ENCODE measurements around the gene CADM2. TPM values are rescaled to one million over a fixed set of nuclear protein-coding genes. Genes with fewer than 3 reads are reported as not detected.

CADM2 gene
- total RNA-seq, 2 donors from 2014 or later = 0.27 to 11.7 TPM

GRCh38 chr3:85433319-85433718, 474.5 kb downstream of the CADM2 start:
- TF ChIP-seq POLR2AphosphoS5 (IDR thresholded peaks at IDR 0.05) (no peak), CTCF (IDR thresholded peaks at IDR 0.05) (no peak), POLR2A (IDR thresholded peaks at IDR 0.05) (no peak)
- intact Hi-C loops (cut with DNase I) = no loop called here
- no peak overlapping the region for H3K27ac ChIP-seq
- no peak overlapping the region for H3K4me3 ChIP-seq
- no peaks in the 10 kb centered on the region for H3K27me3 ChIP-seq (replicated peaks; ENCODE audit: insufficient read depth)
- H3K9me3 ChIP-seq = no peaks in the 10 kb centered on the region
- WGBS = 81% methylated on average over 2 of the region's 2 CpGs
- H3K4me1 ChIP-seq (replicated peaks) = no peaks in the 10 kb centered on the region
- no peak for DNase-seq (ENCODE audit: low spot score)
- no peaks in the 10 kb centered on the region for H3K36me3 ChIP-seq

GRCh38 chr3:85455561-85456200, 496.9 kb downstream of the CADM2 start:
- no peak for DNase-seq (ENCODE audit: low spot score)
- WGBS = 57% methylated on average over 4 of the region's 4 CpGs
- TF ChIP-seq POLR2A (IDR thresholded peaks at IDR 0.05) = no peak
- no peak for TF ChIP-seq POLR2AphosphoS5 (IDR thresholded peaks at IDR 0.05)
- TF ChIP-seq CTCF (IDR thresholded peaks at IDR 0.05) = no peak

GRCh38 chr3:85474241-85474640, 515.5 kb downstream of the CADM2 start:
- Histone ChIP-seq H3K36me3 (no peaks in the 10 kb centered on the region), H3K9me3 (no peaks in the 10 kb centered on the region), H3K27me3 (replicated peaks; ENCODE audit: insufficient read depth) (no peaks in the 10 kb centered on the region), H3K27ac (no peak overlapping the region), H3K4me3 (no peak overlapping the region), H3K4me1 (replicated peaks) (no peaks in the 10 kb centered on the region)
- 92% methylated on average over 4 of the region's 4 CpGs for WGBS
- no peak for DNase-seq (ENCODE audit: low spot score)
- intact Hi-C loops (cut with DNase I) = no loop called here
- TF ChIP-seq POLR2A (IDR thresholded peaks at IDR 0.05) = no peak
- TF ChIP-seq POLR2AphosphoS5 (IDR thresholded peaks at IDR 0.05) = no peak
- no peak for TF ChIP-seq CTCF (IDR thresholded peaks at IDR 0.05)

More at GRCh38 chr3:85455561-85456200, 496.9 kb downstream of the CADM2 start:
- Histone ChIP-seq H3K27me3 (replicated peaks; ENCODE audit: insufficient read depth) (no peaks in the 10 kb centered on the region), H3K36me3 (no peaks in the 10 kb centered on the region), H3K4me1 (replicated peaks) (no peaks in the 10 kb centered on the region), H3K9me3 (no peaks in the 10 kb centered on the region), H3K4me3 (no peak overlapping the region), H3K27ac (no peak overlapping the region)
- intact Hi-C loops (cut with DNase I) = no loop called here

GRCh38 chr3:85475346-85475745, 516.6 kb downstream of the CADM2 start:
- Histone ChIP-seq H3K27ac (no peak overlapping the region), H3K27me3 (replicated peaks; ENCODE audit: insufficient read depth) (no peaks in the 10 kb centered on the region), H3K4me1 (replicated peaks) (no peaks in the 10 kb centered on the region), H3K4me3 (no peak overlapping the region), H3K36me3 (no peaks in the 10 kb centered on the region), H3K9me3 (no peaks in the 10 kb centered on the region)
- TF ChIP-seq POLR2A (IDR thresholded peaks at IDR 0.05) (no peak), POLR2AphosphoS5 (IDR thresholded peaks at IDR 0.05) (no peak), CTCF (IDR thresholded peaks at IDR 0.05) (no peak)
- WGBS = 80% methylated on average over 2 of the region's 2 CpGs
- intact Hi-C loops (cut with DNase I) = no loop called here
- no peak for DNase-seq (ENCODE audit: low spot score)

- no peaks in the 10 kb centered on the region for H3K36me3 ChIP-seq
- no peak for DNase-seq (ENCODE audit: low spot score)
- 40% methylated on average over 3 of the region's 3 CpGs for WGBS
- no peak overlapping the region for H3K27ac ChIP-seq
- intact Hi-C loops (cut with DNase I) = no loop called here
- no peaks in the 10 kb centered on the region for H3K4me1 ChIP-seq (replicated peaks)
- no peak overlapping the region for H3K4me3 ChIP-seq
- TF ChIP-seq POLR2AphosphoS5 (IDR thresholded peaks at IDR 0.05) (no peak), POLR2A (IDR thresholded peaks at IDR 0.05) (no peak), CTCF (IDR thresholded peaks at IDR 0.05) (no peak)
- H3K27me3 ChIP-seq (replicated peaks; ENCODE audit: insufficient read depth) = no peaks in the 10 kb centered on the region
- no peaks in the 10 kb centered on the region for H3K9me3 ChIP-seq
Measured at GRCh38 chr3:85476891-85477495, 518.2 kb downstream of the CADM2 start.

Data from prostate gland (tissue), 2 donors.